Activated CD4-positive, alpha-beta T cell treated with anti-CD3 and anti-CD28 coated beads for 1 hour (primary cell): ENCODE data around the gene MAGI3.
"Not testable (repeated sequence)": the region's sequence is repeated elsewhere in the genome, so short reads cannot be mapped to it uniquely, and the experiment has no call there.

Source experiments
- DNase-seq: peaks from one replicate; pipeline ENCODE4 v3.0.0-alpha.2; 2020

MAGI3 gene

GRCh38 chr1:113587475-113587874 is 197.2 kb downstream of the MAGI3 start:
- DNase-seq = no peak

- DNase-seq = no peak
Observed at GRCh38 chr1:113592230-113592629, 201.9 kb downstream of the MAGI3 start.

GRCh38 chr1:113593550-113594297 is 203.4 kb downstream of the MAGI3 start:
- DNase-seq = no peak

GRCh38 chr1:113604466-113604865 is 214.2 kb downstream of the MAGI3 start:
- DNase-seq = not testable (repeated sequence)

- no peak for DNase-seq
Observed at GRCh38 chr1:113605146-113605545, 214.8 kb downstream of the MAGI3 start.

- no peak for DNase-seq
Observed at GRCh38 chr1:113608399-113608798, 218.1 kb downstream of the MAGI3 start.

- no peak for DNase-seq
Observed at GRCh38 chr1:113610372-113610771, 220.1 kb downstream of the MAGI3 start.

GRCh38 chr1:113615425-113615824 is 225.1 kb downstream of the MAGI3 start:
- no peak for DNase-seq

GRCh38 chr1:113616156-113616555 is 225.8 kb downstream of the MAGI3 start:
- no peak for DNase-seq

- no peak for DNase-seq
Observed at GRCh38 chr1:113617438-113618141, 227.3 kb downstream of the MAGI3 start.

GRCh38 chr1:113628997-113629396 is 238.7 kb downstream of the MAGI3 start:
- no peak for DNase-seq

- no peak for DNase-seq
Observed at GRCh38 chr1:113630340-113631327, 240.3 kb downstream of the MAGI3 start.

- DNase-seq = no peak
Observed at GRCh38 chr1:113641396-113641795, 251.1 kb downstream of the MAGI3 start.

GRCh38 chr1:113647164-113647563 is 256.8 kb downstream of the MAGI3 start:
- DNase-seq = no peak

- no peak for DNase-seq
Observed at GRCh38 chr1:113648478-113648877, 258.2 kb downstream of the MAGI3 start.

- DNase-seq = no peak
Observed at GRCh38 chr1:113652771-113653170, 262.5 kb downstream of the MAGI3 start.

GRCh38 chr1:113653741-113654140 is 263.4 kb downstream of the MAGI3 start:
- no peak for DNase-seq

- DNase-seq = no peak
Observed at GRCh38 chr1:113654883-113655282, 264.6 kb downstream of the MAGI3 start.

- DNase-seq = no peak
Observed at GRCh38 chr1:113657126-113657525, 266.8 kb downstream of the MAGI3 start.

GRCh38 chr1:113657556-113658063 is 267.3 kb downstream of the MAGI3 start:
- no peak for DNase-seq

GRCh38 chr1:113659035-113659434 is 268.7 kb downstream of the MAGI3 start:
- no peak for DNase-seq

- DNase-seq = no peak
Observed at GRCh38 chr1:113659556-113659955, 269.2 kb downstream of the MAGI3 start.

- no peak for DNase-seq
Observed at GRCh38 chr1:113660088-113660487, 269.8 kb downstream of the MAGI3 start.
